Mesendoderm (in vitro differentiated cells): ENCODE results near the gene CYP11A1.
"Not testable (repeated sequence)": the region's sequence is repeated elsewhere in the genome, so short reads cannot be mapped to it uniquely, and the experiment has no call there.

Source experiments
- DNase-seq: peaks from one replicate; pipeline ENCODE4 v3.0.0; 2013
- H2AK5ac ChIP-seq: 2 replicates; pipeline ENCODE4 v1.6.1; 2013; ENCODE audit warnings: low read length, inconsistent platforms
- H2BK120ac ChIP-seq: 2 replicates; pipeline ENCODE4 v1.6.1; 2013; ENCODE audit warnings: low read depth, mild to moderate bottlenecking, low read length, moderate library complexity, mixed read lengths
- H2BK15ac ChIP-seq: replicated peaks from 2 replicates; pipeline ENCODE4 v1.6.1; 2013; ENCODE audit warnings: low read depth, mild to moderate bottlenecking, moderate library complexity
- H2BK5ac ChIP-seq: 2 replicates; pipeline ENCODE4 v1.6.1; 2013; ENCODE audit warnings: low read length, inconsistent platforms
- H3K18ac ChIP-seq: 2 replicates; pipeline ENCODE4 v1.6.1; 2013; ENCODE audit warnings: mild to moderate bottlenecking, low read length, mixed read lengths
- H3K23ac ChIP-seq: one replicate; pipeline ENCODE4 v1.6.1; 2013; ENCODE audit warnings: low read length
- H3K27ac ChIP-seq: 2 replicates; pipeline ENCODE4 v1.5.1; 2013; ENCODE audit warnings: low read depth, mild to moderate bottlenecking, inconsistent platforms, low read length, moderate library complexity
- H3K27me3 ChIP-seq: 2 replicates; pipeline ENCODE4 v1.6.1; 2013; ENCODE audit warnings: low read length, control low read depth, mild to moderate bottlenecking, inconsistent platforms; ENCODE audit not compliant: insufficient read depth, poor library complexity
- H3K36me3 ChIP-seq: 2 replicates; pipeline ENCODE4 v1.6.1; 2013; ENCODE audit warnings: low read length, inconsistent platforms; ENCODE audit not compliant: control insufficient read depth, insufficient read depth
- H3K4ac ChIP-seq: one replicate; pipeline ENCODE4 v1.6.1; 2013; ENCODE audit warnings: low read depth, mild to moderate bottlenecking, low read length, moderate library complexity
- H3K4me1 ChIP-seq: 2 replicates; pipeline ENCODE4 v1.6.1; 2013; ENCODE audit warnings: low read depth, low read length, inconsistent platforms; ENCODE audit not compliant: control insufficient read depth
- H3K4me2 ChIP-seq: 2 replicates; pipeline ENCODE4 v1.6.1; 2013; ENCODE audit warnings: low read length
- H3K4me3 ChIP-seq: 2 replicates; pipeline ENCODE4 v1.5.1; 2013; ENCODE audit warnings: mild to moderate bottlenecking, low read length
- H3K56ac ChIP-seq: one replicate; pipeline ENCODE4 v1.6.1; 2013; ENCODE audit warnings: low read length
- H3K79me1 ChIP-seq: 2 replicates; pipeline ENCODE4 v1.6.1; 2013; ENCODE audit warnings: low read length, inconsistent platforms
- H3K79me2 ChIP-seq: 2 replicates; pipeline ENCODE4 v1.6.1; 2013; ENCODE audit warnings: mild to moderate bottlenecking, low read length; ENCODE audit not compliant: control insufficient read depth, insufficient read depth
- H3K9ac ChIP-seq: 2 replicates; pipeline ENCODE4 v1.6.1; 2013; ENCODE audit warnings: low read length, inconsistent platforms
- H4K5ac ChIP-seq: one replicate; pipeline ENCODE4 v1.6.1; 2013; ENCODE audit warnings: low read length
- H4K8ac ChIP-seq: one replicate; pipeline ENCODE4 v1.6.1; 2013; ENCODE audit warnings: low read depth, mild to moderate bottlenecking, control low read depth, low read length, moderate library complexity
- WGBS: extraction: QIAGEN DNeasy Blood & Tissue Kit; methylation state at CpG from one replicate; pipeline ENCODE4 v1.1.7; 2013; ENCODE audit warnings: low lambda C conversion rate, missing lambda C conversion rate; ENCODE audit not compliant: insufficient coverage; ENCODE audit errors: extremely low coverage; 5-methylcytosine and 5-hydroxymethylcytosine counted together

Gene CYP11A1

GRCh38 chr15:74353992-74354391, 13.5 kb downstream of the CYP11A1 start:
- WGBS, result no CpG with 5 or more reads among the region's 2 CpGs
- not testable (repeated sequence) for H3K79me2 ChIP-seq, H3K23ac ChIP-seq, H3K36me3 ChIP-seq, H2AK5ac ChIP-seq, H3K79me1 ChIP-seq, H2BK5ac ChIP-seq, H4K5ac ChIP-seq, H2BK15ac ChIP-seq, H3K27ac ChIP-seq, H3K4ac ChIP-seq, H2BK120ac ChIP-seq, H4K8ac ChIP-seq, H3K27me3 ChIP-seq, H3K4me3 ChIP-seq, H3K18ac ChIP-seq, H3K4me2 ChIP-seq, H3K9ac ChIP-seq, H3K56ac ChIP-seq, H3K4me1 ChIP-seq
- peak; percentile 89 for DNase-seq

- no peak overlapping the region for H2BK15ac ChIP-seq
- no peaks in the 10 kb centered on the region for H3K27me3 ChIP-seq
- WGBS, result no CpG with 5 or more reads among the region's 3 CpGs
- peak; percentile 46 for DNase-seq
- no peak overlapping the region for H3K56ac ChIP-seq
- H4K8ac ChIP-seq, result no peak overlapping the region
- H3K23ac ChIP-seq, result no peak overlapping the region
- no peak overlapping the region for H3K4me2 ChIP-seq
- H3K79me2 ChIP-seq, result no peaks in the 10 kb centered on the region
- no peaks in the 10 kb centered on the region for H3K79me1 ChIP-seq
- no peak overlapping the region for H3K4ac ChIP-seq
- no peak overlapping the region for H3K4me3 ChIP-seq
- no peak overlapping the region for H3K18ac ChIP-seq
- no peak overlapping the region for H3K9ac ChIP-seq
- no peak overlapping the region for H2BK5ac ChIP-seq
- H4K5ac ChIP-seq, result no peak overlapping the region
- no peak overlapping the region for H2AK5ac ChIP-seq
- H3K4me1 ChIP-seq, result no peaks in the 10 kb centered on the region
- H3K36me3 ChIP-seq, result no peaks in the 10 kb centered on the region
- H2BK120ac ChIP-seq, result no peak overlapping the region
- no peak overlapping the region for H3K27ac ChIP-seq
Measured at GRCh38 chr15:74352393-74352910, 15.0 kb downstream of the CYP11A1 start.

- Histone ChIP-seq H4K8ac (no peak overlapping the region), H3K79me1 (no peaks in the 10 kb centered on the region), H3K4ac (peak overlapping the region; percentile 99), H3K36me3 (no peaks in the 10 kb centered on the region), H3K27ac (peak overlapping the region; percentile 12), H3K4me2 (no peak overlapping the region), H4K5ac (no peak overlapping the region), H3K79me2 (no peaks in the 10 kb centered on the region), H3K18ac (peak overlapping the region; percentile 99), H2BK15ac (no peak overlapping the region), H3K27me3 (no peaks in the 10 kb centered on the region), H3K4me1 (no peaks in the 10 kb centered on the region), H2AK5ac (peak overlapping the region; percentile 20), H3K56ac (peak overlapping the region; percentile 63), H2BK5ac (peak overlapping the region; percentile 11), H3K9ac (peak overlapping the region; percentile 46), H3K23ac (no peak overlapping the region), H2BK120ac (peak overlapping the region; percentile 98), H3K4me3 (no peak overlapping the region)
- no peak for DNase-seq
- WGBS, result no CpG with 5 or more reads among the region's 3 CpGs
Measured at GRCh38 chr15:74351670-74352069, 15.8 kb downstream of the CYP11A1 start.

GRCh38 chr15:74350295-74351275, 16.9 kb downstream of the CYP11A1 start:
- peak overlapping the region; percentile 47 for H2BK5ac ChIP-seq
- H2BK120ac ChIP-seq, result peak overlapping the region; percentile 98
- peak overlapping the region; percentile 39 for H3K27ac ChIP-seq
- H3K27me3 ChIP-seq, result no peaks in the 10 kb centered on the region
- no peak overlapping the region for H3K23ac ChIP-seq
- H3K79me2 ChIP-seq, result no peaks in the 10 kb centered on the region
- H3K9ac ChIP-seq, result peak overlapping the region; percentile 46
- peak overlapping the region; percentile 99 for H3K18ac ChIP-seq
- H3K4me2 ChIP-seq, result no peak overlapping the region
- H3K56ac ChIP-seq, result peak overlapping the region; percentile 63
- peak overlapping the region; percentile 99 for H3K4ac ChIP-seq
- H3K4me3 ChIP-seq, result no peak overlapping the region
- peak overlapping the region; percentile 100 for H2BK15ac ChIP-seq
- no peak overlapping the region for H2AK5ac ChIP-seq
- no peaks in the 10 kb centered on the region for H3K4me1 ChIP-seq
- H4K8ac ChIP-seq, result peak overlapping the region; percentile 70
- DNase-seq, result peak; percentile 62
- no peaks in the 10 kb centered on the region for H3K36me3 ChIP-seq
- H4K5ac ChIP-seq, result no peak overlapping the region
- H3K79me1 ChIP-seq, result no peaks in the 10 kb centered on the region
- WGBS, result no CpG with 5 or more reads among the region's 14 CpGs

- peak overlapping the region; percentile 24 for H3K4ac ChIP-seq
- WGBS, result no CpG with 5 or more reads among the region's 3 CpGs
Measured at GRCh38 chr15:74349241-74349778, 18.1 kb downstream of the CYP11A1 start.

More at GRCh38 chr15:74349241-74349778, 18.1 kb downstream of the CYP11A1 start:
- Histone ChIP-seq H3K4me1 (no peaks in the 10 kb centered on the region), H2BK15ac (no peak overlapping the region), H3K4me2 (no peak overlapping the region), H3K23ac (no peak overlapping the region), H3K36me3 (no peaks in the 10 kb centered on the region), H4K5ac (peak overlapping the region; percentile 95), H2BK120ac (peak overlapping the region; percentile 88), H3K9ac (no peak overlapping the region), H2AK5ac (no peak overlapping the region), H3K56ac (no peak overlapping the region), H2BK5ac (peak overlapping the region; percentile 61), H3K27ac (no peak overlapping the region), H3K79me1 (no peaks in the 10 kb centered on the region), H3K27me3 (no peaks in the 10 kb centered on the region), H4K8ac (no peak overlapping the region), H3K4me3 (no peak overlapping the region), H3K18ac (peak overlapping the region; percentile 69), H3K79me2 (no peaks in the 10 kb centered on the region)
- no peak for DNase-seq
